Esophagus (tissue), 2 donors: Measurements from ENCODE around the gene AREL1. TPM values are rescaled to one million over a fixed set of nuclear protein-coding genes. Genes with fewer than 3 reads are reported as not detected.
A peak's percentile ranks its signal among the peaks of the same experiment; 100 is the strongest.

ENCODE experiments used
- H3K27ac ChIP-seq, 2 donors: one replicate each; pipeline ENCODE4 v1.5.1; 2013; ENCODE audit warnings: low read depth in 2 of 2, mild to moderate bottlenecking in 2 of 2, inconsistent platforms in 1 of 2, low read length in 1 of 2, moderate library complexity in 1 of 2
- H3K27me3 ChIP-seq, 2 donors: one replicate each; pipeline ENCODE4 v1.6.1; 2013; ENCODE audit warnings: low read length in 2 of 2, control low read depth in 1 of 2, mild to moderate bottlenecking in 1 of 2; ENCODE audit not compliant: insufficient read depth in 2 of 2, control insufficient read depth in 1 of 2
- H3K36me3 ChIP-seq, 2 donors: one replicate each; pipeline ENCODE4 v1.6.1; 2013; ENCODE audit warnings: low read length in 1 of 2; ENCODE audit not compliant: control insufficient read depth in 2 of 2, insufficient read depth in 2 of 2
- H3K4me1 ChIP-seq, 2 donors: one replicate each; pipeline ENCODE4 v1.6.1; 2013; ENCODE audit warnings: low read length in 1 of 2; ENCODE audit not compliant: control insufficient read depth in 2 of 2, insufficient read depth in 2 of 2
- H3K4me3 ChIP-seq, 2 donors: one replicate each; pipeline ENCODE4 v1.5.1; 2013; ENCODE audit warnings: low read length in 2 of 2, mild to moderate bottlenecking in 2 of 2, low read depth in 1 of 2, moderate library complexity in 1 of 2
- H3K9me3 ChIP-seq, 2 donors: one replicate each; pipeline ENCODE4 v1.6.1; 2013; ENCODE audit warnings: mild to moderate bottlenecking in 2 of 2, low read depth in 1 of 2, low read length in 1 of 2, moderate library complexity in 1 of 2; ENCODE audit not compliant: control insufficient read depth in 2 of 2, insufficient read depth in 1 of 2
- WGBS, 2 donors: extraction: QIAGEN DNeasy Blood & Tissue Kit; methylation state at CpG; one replicate each; pipeline ENCODE4 v1.1.7; 2013; 5-methylcytosine and 5-hydroxymethylcytosine counted together
- polyA plus RNA-seq, 2 donors: library from polyadenylated mRNA; stranded (reverse); fragments of 200-250 nt; gene quantifications; one replicate each; pipeline ENCODE4 v1.2.3, GENCODE V29; 2013
- donor health status: healthy with polysubstance abuse.
- donor health status: Bipolar disorder and iron deficiency.

The AREL1 gene
- polyA plus RNA-seq, 2 donors: 8.0 to 9.3 TPM

DNA sequence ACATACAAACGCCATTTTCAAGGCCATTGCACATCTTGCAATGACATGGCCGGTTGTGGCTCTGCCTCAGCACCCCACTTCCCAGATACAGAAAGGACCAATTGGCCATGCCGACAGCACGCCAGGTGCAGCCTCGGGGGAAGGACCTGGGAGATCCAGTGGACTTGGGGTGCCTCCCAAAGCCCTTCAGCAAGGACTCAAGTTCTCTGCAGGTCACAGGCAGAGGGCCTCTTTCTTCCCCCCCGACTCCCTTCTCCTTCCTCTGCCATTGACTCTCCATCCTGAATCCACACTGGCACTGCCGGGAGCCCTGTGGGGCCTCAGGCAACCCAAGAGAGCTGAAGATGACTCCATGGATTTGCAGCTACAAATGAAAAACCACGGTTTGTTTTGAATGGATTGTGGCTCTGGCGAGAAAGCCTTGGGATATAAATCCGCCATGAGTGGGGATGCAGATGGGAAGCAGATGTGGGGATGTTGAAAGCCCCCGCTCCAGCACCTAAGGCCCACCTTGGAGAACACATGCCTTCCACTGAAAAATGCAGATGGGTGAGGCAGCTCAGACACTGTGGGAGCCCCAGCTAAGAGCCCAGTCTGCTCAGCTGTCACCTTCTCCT lies 65.7 kb downstream of the AREL1 start:
- H3K4me3 ChIP-seq: no peak overlapping the region
- WGBS, 2 donors: 72 to 79% methylated on average over 11 of the region's 11 CpGs
- no peaks in the 10 kb centered on the region for H3K9me3 ChIP-seq
- H3K36me3 ChIP-seq: no peaks in the 10 kb centered on the region
- H3K27me3 ChIP-seq: no peaks in the 10 kb centered on the region
- peaks cover 7 to 27% of the 10 kb centered on the region in 2 donors for H3K4me1 ChIP-seq
- peak overlapping the region; percentile 36 to 69 for H3K27ac ChIP-seq

DNA sequence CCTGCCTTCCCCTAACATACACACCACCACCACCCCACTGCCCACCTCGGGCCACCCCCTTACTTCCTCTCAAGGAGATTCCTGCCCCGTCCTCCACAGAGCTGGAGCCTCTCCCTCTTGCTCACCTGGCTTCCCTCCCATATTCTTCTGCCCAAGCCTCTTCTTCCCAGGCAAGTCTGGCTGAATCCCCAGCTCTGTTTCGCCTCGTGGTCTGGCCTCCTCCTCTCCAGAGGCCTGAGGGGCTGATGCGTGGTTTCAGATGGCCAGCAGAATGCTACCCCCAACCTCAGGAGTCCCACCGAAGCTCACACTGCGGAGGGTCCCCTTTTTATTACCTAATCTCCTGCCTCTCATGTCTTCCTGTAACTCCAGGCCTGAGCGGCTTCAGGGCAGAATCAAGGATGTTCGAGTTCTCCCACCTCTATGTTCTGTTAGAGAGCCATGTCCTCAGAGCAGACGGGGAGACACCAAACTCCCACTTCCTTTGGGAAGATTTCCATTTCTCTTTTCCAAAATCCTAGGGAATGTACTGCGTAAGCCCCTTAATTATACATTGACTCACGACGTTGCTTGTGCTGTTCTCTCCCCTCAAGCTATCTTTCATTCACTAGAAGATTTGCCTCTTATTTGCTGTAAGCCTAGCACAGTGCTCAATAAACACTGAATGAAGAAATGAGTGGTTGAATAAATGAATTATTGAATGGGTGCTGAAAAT lies 67.0 kb downstream of the AREL1 start:
- WGBS, 2 donors: 46 to 65% methylated on average over 13 of the region's 13 CpGs
- H3K36me3 ChIP-seq: no peaks in the 10 kb centered on the region
- no peak overlapping the region for H3K4me3 ChIP-seq
- peak overlapping the region in 1 of 2 donors; percentile 70 for H3K27ac ChIP-seq
- H3K4me1 ChIP-seq: peaks cover 7 to 27% of the 10 kb centered on the region in 2 donors
- H3K9me3 ChIP-seq: no peaks in the 10 kb centered on the region
- no peaks in the 10 kb centered on the region for H3K27me3 ChIP-seq

DNA sequence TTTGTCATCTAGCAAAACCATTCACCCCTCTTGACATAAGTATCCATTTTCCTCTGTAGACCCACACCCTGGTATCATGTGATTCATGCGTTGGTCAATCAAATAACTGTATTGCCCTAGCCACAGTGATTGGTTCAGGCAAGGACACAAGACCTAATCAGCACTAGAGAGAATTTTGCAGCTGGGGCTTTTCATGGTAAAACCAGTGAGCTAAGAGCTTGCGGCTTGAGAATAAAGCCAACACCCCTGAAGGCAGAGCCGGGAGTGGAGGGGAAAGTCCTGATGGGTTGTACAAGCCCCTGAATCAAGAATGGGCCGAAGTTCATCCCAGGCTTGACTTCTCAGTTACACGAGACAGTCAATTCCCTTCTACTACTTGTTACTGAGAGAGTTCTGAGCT lies 67.6 kb downstream of the AREL1 start:
- H3K27ac ChIP-seq: no peak overlapping the region
- H3K27me3 ChIP-seq: no peaks in the 10 kb centered on the region
- H3K9me3 ChIP-seq: no peaks in the 10 kb centered on the region
- WGBS, 2 donors: 50 to 52% methylated on average over 5 of the region's 5 CpGs
- H3K4me1 ChIP-seq: peaks cover 7 to 27% of the 10 kb centered on the region in 2 donors
- no peak overlapping the region for H3K4me3 ChIP-seq
- no peaks in the 10 kb centered on the region for H3K36me3 ChIP-seq

DNA sequence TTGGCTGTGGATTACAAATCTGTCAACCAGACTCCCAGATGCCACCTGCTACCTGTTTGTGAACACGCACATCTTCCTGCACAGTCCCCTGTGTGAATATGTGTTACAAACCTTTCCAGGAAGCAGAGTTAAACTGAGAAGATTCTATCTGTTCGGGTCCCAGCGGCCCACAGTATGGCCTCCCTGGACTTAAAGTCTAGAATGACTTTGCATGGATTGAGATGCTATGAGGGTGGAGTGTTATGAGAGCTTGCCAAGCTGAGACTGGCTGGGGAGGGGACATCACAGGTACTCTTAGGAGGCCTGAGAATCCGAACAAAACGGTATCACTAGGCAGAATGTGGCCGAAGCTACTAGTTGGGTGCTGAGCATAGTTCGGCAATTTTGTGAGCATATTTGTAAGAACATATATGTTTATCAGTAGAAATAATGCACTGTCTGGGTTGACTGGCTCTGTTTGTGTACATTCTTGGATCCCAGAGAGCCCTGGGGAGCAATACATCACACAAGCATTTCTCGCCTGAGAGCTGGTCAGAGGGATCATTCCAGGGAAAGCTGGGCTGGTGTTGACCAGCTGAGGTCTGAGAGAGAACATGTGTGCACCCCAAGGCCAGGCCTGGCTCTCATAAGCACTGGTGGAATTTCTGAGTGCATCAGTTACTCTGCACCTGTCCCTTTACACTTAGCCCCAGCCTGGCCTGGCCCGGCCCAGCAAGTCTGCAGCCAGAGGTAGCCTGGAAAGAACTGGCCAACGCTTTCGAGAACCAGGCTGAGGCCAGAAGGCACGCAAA lies 71.1 kb downstream of the AREL1 start:
- H3K27me3 ChIP-seq: no peaks in the 10 kb centered on the region
- 85 to 87% methylated on average over 12 of the region's 12 CpGs for WGBS, 2 donors

DNA sequence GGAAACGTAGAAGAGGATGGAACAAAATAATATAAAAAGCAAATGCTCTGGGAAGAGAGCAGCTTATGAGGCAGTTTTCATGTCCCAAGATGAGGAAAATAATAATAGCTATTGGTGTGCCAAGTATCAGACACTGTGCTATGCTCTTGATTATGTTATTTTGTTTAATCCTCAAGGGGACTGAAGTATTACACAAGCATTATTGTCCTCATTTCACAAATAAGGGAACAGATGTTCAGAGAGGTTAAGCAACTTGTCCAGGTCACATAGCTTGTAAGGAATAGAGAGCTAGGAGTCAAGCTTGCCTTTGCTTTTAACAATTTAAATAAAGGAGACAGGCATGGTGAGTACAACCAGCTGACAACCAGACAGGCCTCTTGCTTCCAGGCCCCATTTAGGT lies 73.9 kb downstream of the AREL1 start:
- H3K27ac ChIP-seq: no peak overlapping the region
- no peaks in the 10 kb centered on the region for H3K9me3 ChIP-seq
- no peaks in the 10 kb centered on the region for H3K36me3 ChIP-seq
- H3K4me1 ChIP-seq: peaks cover 0 to 6% of the 10 kb centered on the region in 2 donors
- H3K4me3 ChIP-seq: no peak overlapping the region
- H3K27me3 ChIP-seq: no peaks in the 10 kb centered on the region
- WGBS, 2 donors: 85 to 90% methylated on average over 1 of the region's 1 CpG

More for the DNA sequence above, 71.1 kb downstream of the AREL1 start:
- peaks cover 0 to 8% of the 10 kb centered on the region in 2 donors for H3K4me1 ChIP-seq
- no peaks in the 10 kb centered on the region for H3K9me3 ChIP-seq
- no peak overlapping the region for H3K27ac ChIP-seq
- H3K4me3 ChIP-seq: no peak overlapping the region
- no peaks in the 10 kb centered on the region for H3K36me3 ChIP-seq

DNA sequence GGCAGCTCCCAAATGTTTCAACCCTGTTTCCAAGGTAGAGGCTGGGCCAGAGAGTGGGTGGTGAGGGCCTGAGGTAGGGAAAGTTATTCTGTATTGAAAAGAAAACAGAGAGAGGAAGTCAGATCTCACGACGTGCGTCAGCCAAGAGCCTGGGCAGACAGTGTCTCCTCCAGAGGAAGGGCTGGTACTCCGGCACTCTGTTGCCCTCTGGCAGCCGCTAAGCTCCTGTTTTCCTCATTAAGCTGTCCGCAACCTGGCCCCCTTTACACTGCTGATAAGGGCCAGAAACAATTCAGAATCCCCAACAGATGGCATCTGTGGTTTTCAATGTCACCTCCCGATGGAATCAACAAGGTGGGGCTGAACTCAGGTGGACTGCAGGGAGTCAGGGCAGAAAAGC lies 74.8 kb downstream of the AREL1 start:
- Histone ChIP-seq H3K9me3 (no peaks in the 10 kb centered on the region), H3K27me3 (no peaks in the 10 kb centered on the region), H3K36me3 (no peaks in the 10 kb centered on the region), H3K27ac (no peak overlapping the region), H3K4me1 (peaks cover 0 to 6% of the 10 kb centered on the region in 2 donors), H3K4me3 (no peak overlapping the region)
- WGBS, 2 donors: 57 to 59% methylated on average over 7 of the region's 7 CpGs

GRCh38 chr14:74637178-74637550 lies 75.7 kb downstream of the AREL1 start:
- 58 to 84% methylated on average over 3 of the region's 3 CpGs for WGBS, 2 donors

DNA sequence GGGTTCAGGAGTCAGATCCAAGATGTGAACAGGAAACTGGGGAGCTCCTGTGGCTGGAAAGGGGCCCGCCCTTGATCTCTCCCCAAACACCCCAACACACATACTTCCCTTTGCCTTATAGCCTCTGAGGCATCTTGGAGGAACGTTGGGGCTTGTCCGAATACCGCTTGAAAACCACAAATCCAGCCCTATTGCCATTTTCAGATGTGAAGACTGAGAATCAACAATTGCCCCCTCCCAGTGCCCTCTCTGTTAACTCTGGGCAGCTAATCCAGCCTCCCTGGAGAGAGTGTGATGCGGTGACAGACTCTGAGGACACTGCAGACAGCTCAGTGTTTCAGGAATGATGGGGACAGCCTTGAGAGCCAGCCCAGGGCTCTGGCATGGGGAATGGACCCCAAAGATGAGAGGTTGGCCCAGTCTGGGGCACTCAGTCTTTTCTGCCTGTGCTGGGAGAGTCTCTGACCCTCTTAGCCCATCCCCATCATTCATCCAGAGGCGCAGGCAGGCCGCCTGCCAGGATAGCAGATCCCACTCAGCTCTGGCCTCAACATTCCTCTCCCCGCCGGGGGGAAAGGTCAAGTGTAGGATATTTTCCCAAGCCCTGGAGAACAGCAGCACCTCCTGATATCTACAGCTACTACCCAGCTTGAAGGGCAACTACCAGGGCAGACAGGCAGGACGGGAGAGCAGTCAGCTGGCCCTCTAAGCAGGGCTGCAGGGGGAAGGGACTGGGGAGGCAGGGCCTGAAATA lies 76.3 kb downstream of the AREL1 start:
- peaks cover 0 to 6% of the 10 kb centered on the region in 2 donors for H3K4me1 ChIP-seq
- no peaks in the 10 kb centered on the region for H3K27me3 ChIP-seq
- H3K27ac ChIP-seq: no peak overlapping the region
- no peak overlapping the region for H3K4me3 ChIP-seq
- H3K36me3 ChIP-seq: no peaks in the 10 kb centered on the region
- H3K9me3 ChIP-seq: no peaks in the 10 kb centered on the region
- WGBS, 2 donors: 62 to 73% methylated on average over 10 of the region's 10 CpGs

More at GRCh38 chr14:74637178-74637550, 75.7 kb downstream of the AREL1 start:
- H3K36me3 ChIP-seq: no peaks in the 10 kb centered on the region
- H3K27me3 ChIP-seq: no peaks in the 10 kb centered on the region
- peaks cover 0 to 6% of the 10 kb centered on the region in 2 donors for H3K4me1 ChIP-seq
- no peaks in the 10 kb centered on the region for H3K9me3 ChIP-seq
- no peak overlapping the region for H3K27ac ChIP-seq
- H3K4me3 ChIP-seq: no peak overlapping the region

DNA sequence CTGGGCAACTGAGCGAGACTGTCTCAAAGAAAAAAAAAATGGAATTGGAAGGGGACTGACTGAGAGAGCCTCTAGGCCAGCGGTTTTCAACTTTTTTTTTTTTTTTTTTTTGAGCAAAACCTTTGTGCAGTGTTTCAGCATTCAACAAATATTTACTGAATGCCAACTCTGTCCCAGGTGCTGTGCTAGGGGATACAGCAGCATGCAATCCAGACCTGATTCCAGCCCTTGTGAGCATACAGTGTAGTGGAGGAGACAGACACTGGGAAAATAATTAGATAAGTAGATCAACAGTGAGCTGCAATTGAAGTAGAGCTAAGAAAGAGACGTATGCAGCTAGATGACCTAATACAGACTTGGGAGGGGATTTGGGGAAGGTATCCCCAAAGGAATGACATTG lies 77.0 kb downstream of the AREL1 start:
- H3K4me1 ChIP-seq: peaks cover 0 to 6% of the 10 kb centered on the region in 2 donors
- WGBS, 2 donors: 54 to 76% methylated on average over 3 of the region's 3 CpGs
- no peaks in the 10 kb centered on the region for H3K9me3 ChIP-seq
- H3K27ac ChIP-seq: no peak overlapping the region
- no peak overlapping the region for H3K4me3 ChIP-seq
- H3K27me3 ChIP-seq: no peaks in the 10 kb centered on the region
- no peaks in the 10 kb centered on the region for H3K36me3 ChIP-seq
